DOHH2 (cell line): ENCODE data around the gene CDKL2.
A peak's percentile ranks its signal among the peaks of the same experiment; 100 is the strongest.
"Not testable (repeated sequence)": the region's sequence is repeated elsewhere in the genome, so short reads cannot be mapped to it uniquely, and the experiment has no call there.

Source experiments
- H3F3A ChIP-seq: fragments of 200-600 bp; sonication (generic), shearing (Covaris generic); 2 replicates; pipeline ENCODE4 v1.6.0; 2016; ENCODE audit warnings: antibody characterized with exemption, mild to moderate bottlenecking; ENCODE audit not compliant: control insufficient read depth, insufficient read depth
- H3K27ac ChIP-seq: fragments of 200-600 bp; sonication (generic); 2 replicates; pipeline ENCODE4 v1.5.1; 2014; ENCODE audit warnings: low read depth, mild to moderate bottlenecking, low read length, moderate library complexity
- H3K27me3 ChIP-seq: fragments of 200-600 bp; sonication (generic); 2 replicates; pipeline ENCODE4 v1.6.1; 2014; ENCODE audit warnings: mild to moderate bottlenecking, low read length, mixed read lengths; ENCODE audit not compliant: control insufficient read depth
- H3K36me3 ChIP-seq: fragments of 200-600 bp; sonication (generic); 2 replicates; pipeline ENCODE4 v1.6.1; 2014; ENCODE audit warnings: mild to moderate bottlenecking, low read length, moderate library complexity, mixed read lengths; ENCODE audit not compliant: control insufficient read depth
- H3K4me1 ChIP-seq: fragments of 200-600 bp; sonication (generic); 2 replicates; pipeline ENCODE4 v1.6.1; 2014; ENCODE audit warnings: mild to moderate bottlenecking, low read length, mixed read lengths; ENCODE audit not compliant: control insufficient read depth
- H3K4me2 ChIP-seq: fragments of 200-600 bp; sonication (generic); 2 replicates; pipeline ENCODE4 v1.6.0; 2014; ENCODE audit warnings: mild to moderate bottlenecking, low read length, moderate library complexity
- H3K4me3 ChIP-seq: fragments of 200-600 bp; sonication (generic); 2 replicates; pipeline ENCODE4 v1.5.1; 2014; ENCODE audit warnings: mild to moderate bottlenecking, low read length, mixed read lengths
- H3K79me2 ChIP-seq: fragments of 200-600 bp; sonication (generic); 2 replicates; pipeline ENCODE4 v1.6.1; 2014; ENCODE audit warnings: mild to moderate bottlenecking, low read length, mixed read lengths; ENCODE audit not compliant: control insufficient read depth
- H3K9me2 ChIP-seq: fragments of 200-600 bp; sonication (generic); replicated peaks from 2 replicates; pipeline ENCODE4 v1.6.1; 2014; ENCODE audit warnings: mild to moderate bottlenecking, low read length, mixed read lengths; ENCODE audit not compliant: control insufficient read depth
- H3K9me3 ChIP-seq: fragments of 200-600 bp; sonication (generic); 2 replicates; pipeline ENCODE4 v1.6.1; 2014; ENCODE audit warnings: antibody characterized with exemption, low read length, mixed read lengths; ENCODE audit not compliant: control insufficient read depth, insufficient read depth
- H4K20me1 ChIP-seq: fragments of 200-600 bp; sonication (generic); 2 replicates; pipeline ENCODE4 v1.6.0; 2014; ENCODE audit warnings: low read depth, mild to moderate bottlenecking, antibody characterized with exemption, low read length, moderate library complexity; ENCODE audit not compliant: control insufficient read depth, insufficient read depth
- EZH2phosphoT487 ChIP-seq: fragments of 200-600 bp; sonication (generic); IDR thresholded peaks from 2 replicates; pipeline ENCODE4 v1.6.1; 2017; ENCODE audit warnings: borderline replicate concordance, mild to moderate bottlenecking, antibody characterized with exemption, low read length, moderate library complexity, mixed read lengths
- TF ChIP-seq, protein P1 (sequence below): fragments of 200-600 bp; sonication (generic); IDR thresholded peaks from one replicate; pipeline ENCODE4 v1.5.1; 2014; ENCODE audit warnings: antibody characterized with exemption, mild to moderate bottlenecking, low read depth, low read length; ENCODE audit not compliant: poor library complexity, severe bottlenecking

Gene CDKL2

DNA sequence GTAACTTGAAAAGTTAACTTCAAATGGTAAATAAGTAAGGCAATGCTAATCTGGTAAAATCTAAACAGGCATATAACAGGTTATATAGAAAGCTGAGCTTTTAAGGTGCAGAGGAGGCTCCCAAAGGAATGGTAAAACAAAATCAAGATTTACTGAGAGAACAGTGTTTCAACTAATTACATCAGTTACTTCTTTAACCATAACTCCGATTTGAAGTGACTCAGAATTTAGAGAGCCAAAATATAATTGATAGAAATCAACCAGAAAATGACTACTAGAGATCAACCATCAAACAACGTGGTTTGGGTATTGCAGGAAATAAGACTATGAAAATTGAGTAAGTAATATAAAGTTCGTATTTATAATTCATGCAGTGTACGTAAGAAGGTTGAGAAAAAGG lies 36.0 kb upstream of the CDKL2 start:
- Histone ChIP-seq H3K27ac (no peak overlapping the region), H3K36me3 (peaks cover 64% of the 10 kb centered on the region), H3K4me1 (peaks cover 48% of the 10 kb centered on the region), H3K9me2 (no peaks in the 10 kb centered on the region), H3K4me2 (peak overlapping the region; percentile 3; the same call in 1 of the 2 replicates), H4K20me1 (peaks cover 49% of the 10 kb centered on the region), H3K79me2 (peaks cover 99% of the 10 kb centered on the region), H3F3A (no peaks in the 10 kb centered on the region), H3K9me3 (no peaks in the 10 kb centered on the region), H3K27me3 (no peaks in the 10 kb centered on the region), H3K4me3 (no peak overlapping the region)
- TF ChIP-seq EZH2phosphoT487 = no peak
- TF ChIP-seq, protein P1, sequence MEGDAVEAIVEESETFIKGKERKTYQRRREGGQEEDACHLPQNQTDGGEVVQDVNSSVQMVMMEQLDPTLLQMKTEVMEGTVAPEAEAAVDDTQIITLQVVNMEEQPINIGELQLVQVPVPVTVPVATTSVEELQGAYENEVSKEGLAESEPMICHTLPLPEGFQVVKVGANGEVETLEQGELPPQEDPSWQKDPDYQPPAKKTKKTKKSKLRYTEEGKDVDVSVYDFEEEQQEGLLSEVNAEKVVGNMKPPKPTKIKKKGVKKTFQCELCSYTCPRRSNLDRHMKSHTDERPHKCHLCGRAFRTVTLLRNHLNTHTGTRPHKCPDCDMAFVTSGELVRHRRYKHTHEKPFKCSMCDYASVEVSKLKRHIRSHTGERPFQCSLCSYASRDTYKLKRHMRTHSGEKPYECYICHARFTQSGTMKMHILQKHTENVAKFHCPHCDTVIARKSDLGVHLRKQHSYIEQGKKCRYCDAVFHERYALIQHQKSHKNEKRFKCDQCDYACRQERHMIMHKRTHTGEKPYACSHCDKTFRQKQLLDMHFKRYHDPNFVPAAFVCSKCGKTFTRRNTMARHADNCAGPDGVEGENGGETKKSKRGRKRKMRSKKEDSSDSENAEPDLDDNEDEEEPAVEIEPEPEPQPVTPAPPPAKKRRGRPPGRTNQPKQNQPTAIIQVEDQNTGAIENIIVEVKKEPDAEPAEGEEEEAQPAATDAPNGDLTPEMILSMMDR = no peak

DNA sequence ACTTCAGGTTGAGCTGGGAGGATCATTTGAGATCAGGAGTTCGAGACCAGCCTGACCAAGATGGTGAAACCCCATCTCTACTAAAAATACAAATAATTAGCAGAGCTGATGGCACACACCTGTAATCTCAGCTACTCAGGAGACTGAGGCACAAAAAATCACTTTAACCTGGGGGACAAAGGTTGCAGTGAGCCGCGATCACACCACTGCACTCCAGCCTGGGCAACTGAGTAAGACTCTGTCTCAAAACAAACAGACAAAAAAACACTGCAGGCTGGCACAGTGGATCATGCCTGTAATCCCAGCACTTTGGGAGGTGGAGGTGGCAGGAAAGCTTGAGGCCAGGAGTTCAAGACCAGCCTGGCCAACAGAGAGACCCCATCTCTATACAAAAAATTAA lies 34.3 kb upstream of the CDKL2 start:
- peaks cover 40% of the 10 kb centered on the region for H4K20me1 ChIP-seq
- H3K9me2 ChIP-seq, H3F3A ChIP-seq, H3K4me3 ChIP-seq, H3K4me2 ChIP-seq, H3K9me3 ChIP-seq, H3K27ac ChIP-seq, H3K27me3 ChIP-seq: not testable (repeated sequence)
- peaks cover 33% of the 10 kb centered on the region for H3K4me1 ChIP-seq
- peaks cover 99% of the 10 kb centered on the region for H3K79me2 ChIP-seq
- peaks cover 69% of the 10 kb centered on the region for H3K36me3 ChIP-seq

GRCh38 chr4:75662626-75663025 lies 32.3 kb upstream of the CDKL2 start:
- Histone ChIP-seq H3K79me2 (peaks cover 94% of the 10 kb centered on the region), H3K4me1 (peaks cover 26% of the 10 kb centered on the region), H4K20me1 (peaks cover 21% of the 10 kb centered on the region), H3K27me3 (no peaks in the 10 kb centered on the region), H3K4me3 (no peak overlapping the region), H3K9me2 (no peaks in the 10 kb centered on the region), H3K27ac (no peak overlapping the region), H3K36me3 (peaks cover 71% of the 10 kb centered on the region), H3K9me3 (no peaks in the 10 kb centered on the region), H3F3A (no peaks in the 10 kb centered on the region), H3K4me2 (no peak overlapping the region)
- TF ChIP-seq, protein P1 = no peak
- TF ChIP-seq EZH2phosphoT487 = no peak

DNA sequence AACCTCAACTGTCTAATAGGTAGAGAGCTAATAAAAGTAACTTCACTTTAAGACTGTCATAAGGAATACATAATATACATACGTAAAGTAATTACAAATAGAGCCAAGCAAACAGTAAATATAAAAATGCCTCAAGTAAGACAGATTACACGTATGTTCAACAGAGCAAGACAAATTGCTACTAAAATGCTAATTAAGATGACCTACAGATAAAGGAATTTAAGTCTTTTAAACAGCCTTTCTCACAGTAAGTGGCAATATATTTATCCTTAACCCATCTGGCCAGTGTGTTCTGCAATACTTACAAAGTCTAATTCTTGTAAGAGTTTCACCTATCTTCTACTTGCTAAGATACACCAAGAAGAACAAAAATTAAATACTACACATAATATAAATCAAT lies 30.2 kb upstream of the CDKL2 start:
- no peak overlapping the region for H3K4me3 ChIP-seq
- H4K20me1 ChIP-seq = peaks cover 11% of the 10 kb centered on the region
- TF ChIP-seq, protein P1 = no peak
- TF ChIP-seq EZH2phosphoT487 = no peak
- H3F3A ChIP-seq = peaks cover 2% of the 10 kb centered on the region; the same call in 1 of the 2 replicates
- peaks cover 79% of the 10 kb centered on the region for H3K79me2 ChIP-seq
- H3K4me2 ChIP-seq = no peak overlapping the region
- H3K9me2 ChIP-seq = no peaks in the 10 kb centered on the region
- H3K27ac ChIP-seq = no peak overlapping the region
- peaks cover 24% of the 10 kb centered on the region for H3K4me1 ChIP-seq
- H3K27me3 ChIP-seq = no peaks in the 10 kb centered on the region
- peaks cover 84% of the 10 kb centered on the region for H3K36me3 ChIP-seq
- no peaks in the 10 kb centered on the region for H3K9me3 ChIP-seq
